Kidney (tissue), 14 donors: Measurements from ENCODE around the gene TTC7B. TPM values are rescaled to one million over a fixed set of nuclear protein-coding genes. Genes with fewer than 3 reads are reported as not detected.

ENCODE experiments used
- DNase-seq, 5 donors: peaks; one replicate each; pipeline ENCODE4 v3.0.0-alpha.2; 2013 to 2020
- FAIRE-seq: peaks from 2 replicates; lab custom pipeline; 2012; peaks lifted over from hg19 to GRCh38; lab: Jason Lieb, UNC
- H3K27ac ChIP-seq, 2 donors: one replicate each; pipeline ENCODE4 v1.7.0; 2013; ENCODE audit warnings: low read depth in 2 of 2, low read length in 2 of 2, inconsistent platforms in 1 of 2
- H3K27me3 ChIP-seq: one replicate; pipeline ENCODE4 v1.7.1; 2013; ENCODE audit warnings: low read length, inconsistent platforms; ENCODE audit not compliant: control insufficient read depth, insufficient read depth
- H3K36me3 ChIP-seq, 3 donors: one replicate each; pipeline versions ENCODE4 v1.7.0 to v1.7.1; 2013; ENCODE audit warnings: low read length in 3 of 3, control low read depth in 1 of 3, inconsistent platforms in 1 of 3; ENCODE audit not compliant: insufficient read depth in 3 of 3, control insufficient read depth in 2 of 3
- H3K4me1 ChIP-seq, 3 donors: one replicate each; pipeline versions ENCODE4 v1.7.0 to v1.7.1; 2013; ENCODE audit warnings: low read length in 3 of 3, inconsistent platforms in 1 of 3, low read depth in 1 of 3; ENCODE audit not compliant: control insufficient read depth in 2 of 3, insufficient read depth in 2 of 3
- H3K4me3 ChIP-seq, 3 donors: one replicate each; pipeline versions ENCODE4 v1.7.0 to v1.8.1; 2013; ENCODE audit warnings: low read length in 3 of 3, control low read depth in 1 of 3, inconsistent platforms in 1 of 3
- H3K9ac ChIP-seq, 3 donors: one replicate each; pipeline versions ENCODE4 v1.7.0 to v1.7.1; 2013; ENCODE audit warnings: low read length in 3 of 3, control low read depth in 1 of 3, inconsistent platforms in 1 of 3
- H3K9me3 ChIP-seq, 3 donors: one replicate each; pipeline versions ENCODE4 v1.7.0 to v1.7.1; 2013; ENCODE audit warnings: low read length in 3 of 3, control low read depth in 1 of 3, inconsistent platforms in 1 of 3; ENCODE audit not compliant: control insufficient read depth in 2 of 3, insufficient read depth in 1 of 3
- CTCF ChIP-seq: IDR thresholded peaks from 3 replicates; pipeline ENCODE4 v1.5.1; 2012; ENCODE audit warnings: mild to moderate bottlenecking, moderate library complexity, borderline replicate concordance; ENCODE audit not compliant: insufficient read depth; ENCODE audit errors: extremely low read depth
- intact Hi-C: fragments of 100-400 bp; cut with DNase I; formaldehyde crosslinking; loops from one replicate; pipeline ENCODE4 v1.11.1; 2022
- polyA plus RNA-seq: library from polyadenylated mRNA; stranded (reverse); fragments of 350-450 nt; fragmentation: Illumina TruSeq; extraction: RNeasy Lipid Tissue Mini Kit (QIAGEN cat#74804); gene quantifications from one replicate; pipeline ENCODE4 v1.2.3, GENCODE V29; 2014; ENCODE audit warnings: low read depth, low replicate concordance; ENCODE audit not compliant: insufficient read depth
- total RNA-seq: library from RNA; stranded (reverse); fragmentation: NEBNext Ultra II Directional; extraction: Animal tissue kit (Norgen Biotek cat#: 25700); gene quantifications from one replicate; pipeline ENCODE4 v1.2.1, GENCODE V29; 2021
- donor health status: control.
- donor health status: control.
- donor health status: control.
- donor health status: control.
- donor health status: control.
- donor health status: DM: yes; HTN: yes; CAD: no.
- donor health status: Normal renal cell carcinoma (clear cell type).

The TTC7B gene
- total and polyA plus RNA-seq, 2 donors from 2014 or later, result 23.4 to 48.3 TPM

DNA sequence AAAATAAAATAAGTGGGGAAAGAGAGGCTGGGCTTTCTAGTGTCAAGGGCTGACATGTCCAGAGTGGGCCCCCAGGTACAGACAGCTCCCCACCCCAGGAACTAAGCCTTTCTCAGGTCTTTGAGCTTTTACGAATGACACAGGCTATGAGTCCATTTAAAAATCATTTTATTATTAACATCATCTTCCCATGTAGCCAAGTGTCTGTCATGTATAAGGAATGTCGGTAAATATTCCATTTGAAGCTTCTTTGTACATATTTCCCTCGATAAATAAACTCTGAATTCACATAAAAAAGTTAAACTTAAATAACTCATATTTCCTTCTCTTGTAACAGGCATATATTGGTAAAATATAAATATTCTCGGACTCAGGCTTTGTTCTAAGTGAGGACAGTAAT, 275.8 kb downstream of the TTC7B start:
- Histone ChIP-seq H3K9ac (no peak overlapping the region), H3K27ac (no peak overlapping the region), H3K4me1 (peaks cover 0 to 9% (median 2%) of the 10 kb centered on the region in 3 donors), H3K36me3 (peaks cover 0 to 5% (median 2%) of the 10 kb centered on the region in 3 donors), H3K4me3 (no peak overlapping the region), H3K27me3 (no peaks in the 10 kb centered on the region), H3K9me3 (no peaks in the 10 kb centered on the region)
- intact Hi-C loops, result no loop called here
- TF ChIP-seq CTCF, result no peak
- FAIRE-seq, result no peak
- peak in 1 of 5 donors; percentile 8 for DNase-seq

DNA sequence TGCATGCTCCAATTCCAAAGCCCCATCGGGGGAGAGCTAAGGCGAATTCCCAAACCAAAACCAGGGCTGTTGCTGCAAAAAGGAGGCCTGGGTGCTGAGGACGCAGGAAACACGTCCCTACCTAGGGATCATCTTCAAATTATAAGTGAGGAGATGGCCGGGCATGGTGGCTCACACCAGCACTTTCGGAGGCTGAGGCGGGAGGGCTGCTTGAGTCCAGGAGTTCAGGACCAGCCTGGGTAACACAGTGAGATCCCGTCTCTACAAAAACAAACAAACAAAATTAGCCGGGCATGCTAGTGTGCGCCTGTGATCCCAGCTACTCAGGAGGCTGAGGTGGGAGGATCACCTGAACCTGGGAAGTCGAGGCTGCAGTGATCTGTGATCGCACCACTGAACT, 276.2 kb downstream of the TTC7B start:
- DNase-seq (peak in 1 of 5 donors; percentile 13), FAIRE-seq (no peak)
- no peak for TF ChIP-seq CTCF
- intact Hi-C loops, result no loop called here
- peaks cover 0 to 6% (median 0%) of the 10 kb centered on the region in 3 donors for H3K4me1 ChIP-seq
- no peak overlapping the region for H3K9ac ChIP-seq
- H3K36me3 ChIP-seq, result peaks cover 0 to 5% (median 2%) of the 10 kb centered on the region in 3 donors
- H3K27me3 ChIP-seq, result no peaks in the 10 kb centered on the region
- H3K27ac ChIP-seq, result no peak overlapping the region
- no peak overlapping the region for H3K4me3 ChIP-seq
- no peaks in the 10 kb centered on the region for H3K9me3 ChIP-seq

- Histone ChIP-seq H3K9me3 (no peaks in the 10 kb centered on the region), H3K27ac (no peak overlapping the region), H3K4me1 (peaks cover 0 to 6% (median 0%) of the 10 kb centered on the region in 3 donors), H3K27me3 (no peaks in the 10 kb centered on the region), H3K9ac (no peak overlapping the region), H3K36me3 (peaks cover 0 to 5% (median 2%) of the 10 kb centered on the region in 3 donors), H3K4me3 (no peak overlapping the region)
- no peak for TF ChIP-seq CTCF
- intact Hi-C loops, result no loop called here
- FAIRE-seq (no peak), DNase-seq (peak in 1 of 5 donors; percentile 26)
Measured at GRCh38 chr14:90539496-90539775, 276.8 kb downstream of the TTC7B start.
